GM21576 (cell line): ENCODE results near the gene TOB2.

Experiments used
- ATAC-seq: cut with Tn5 transposase; IDR thresholded peaks from one replicate; pipeline ENCODE4 v1.9.1; 2021; ENCODE audit warnings: mild to moderate bottlenecking, moderate library complexity; ENCODE audit not compliant: unreplicated experiment

TOB2 gene, protein sequence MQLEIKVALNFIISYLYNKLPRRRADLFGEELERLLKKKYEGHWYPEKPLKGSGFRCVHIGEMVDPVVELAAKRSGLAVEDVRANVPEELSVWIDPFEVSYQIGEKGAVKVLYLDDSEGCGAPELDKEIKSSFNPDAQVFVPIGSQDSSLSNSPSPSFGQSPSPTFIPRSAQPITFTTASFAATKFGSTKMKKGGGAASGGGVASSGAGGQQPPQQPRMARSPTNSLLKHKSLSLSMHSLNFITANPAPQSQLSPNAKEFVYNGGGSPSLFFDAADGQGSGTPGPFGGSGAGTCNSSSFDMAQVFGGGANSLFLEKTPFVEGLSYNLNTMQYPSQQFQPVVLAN

DNA sequence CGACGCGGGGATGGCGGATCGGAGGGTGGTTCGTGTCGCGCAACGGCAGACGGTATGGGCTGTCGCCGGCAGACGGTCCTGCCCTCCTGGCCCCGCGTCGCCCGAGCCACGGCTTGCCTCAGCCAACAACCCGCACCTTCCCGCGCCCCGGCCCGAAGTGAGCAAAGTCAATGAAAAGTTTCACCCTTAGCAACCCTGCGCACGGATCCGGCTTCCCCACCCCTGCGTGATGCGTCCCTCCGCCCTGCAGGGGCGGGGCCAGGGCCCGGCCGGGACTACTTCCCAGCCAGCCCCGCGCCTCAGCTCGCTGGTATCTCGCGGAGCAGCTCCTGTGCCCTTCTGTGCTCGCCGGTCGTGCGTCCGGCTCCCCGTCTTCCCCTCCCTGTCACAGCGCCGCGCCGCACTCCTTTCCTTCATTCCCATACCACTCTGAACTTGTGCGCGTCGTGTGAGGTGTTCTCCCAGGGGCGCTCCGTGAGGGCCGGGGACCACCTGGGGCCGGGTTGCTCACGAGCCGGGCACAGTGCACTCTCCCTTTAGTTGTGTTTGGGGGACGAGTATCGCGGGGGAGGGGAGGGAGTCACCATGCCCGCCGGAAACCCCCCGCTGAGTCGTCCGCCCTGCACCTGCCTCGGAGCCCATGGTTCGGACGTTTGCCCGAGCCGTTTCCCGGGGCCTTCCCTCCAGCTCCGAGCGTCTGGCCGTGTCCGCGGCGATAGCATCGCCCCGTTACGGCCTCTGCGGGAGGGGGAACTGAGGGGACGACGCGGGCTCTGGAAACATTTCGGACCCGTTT is at the start of gene TOB2:
Gene TOB2, minus strand, starts transcription at position 163 of the 796 bp plus-strand sequence. CDS start 9,456 bp downstream, outside the sequence.
- peak; percentile 38 for ATAC-seq

DNA sequence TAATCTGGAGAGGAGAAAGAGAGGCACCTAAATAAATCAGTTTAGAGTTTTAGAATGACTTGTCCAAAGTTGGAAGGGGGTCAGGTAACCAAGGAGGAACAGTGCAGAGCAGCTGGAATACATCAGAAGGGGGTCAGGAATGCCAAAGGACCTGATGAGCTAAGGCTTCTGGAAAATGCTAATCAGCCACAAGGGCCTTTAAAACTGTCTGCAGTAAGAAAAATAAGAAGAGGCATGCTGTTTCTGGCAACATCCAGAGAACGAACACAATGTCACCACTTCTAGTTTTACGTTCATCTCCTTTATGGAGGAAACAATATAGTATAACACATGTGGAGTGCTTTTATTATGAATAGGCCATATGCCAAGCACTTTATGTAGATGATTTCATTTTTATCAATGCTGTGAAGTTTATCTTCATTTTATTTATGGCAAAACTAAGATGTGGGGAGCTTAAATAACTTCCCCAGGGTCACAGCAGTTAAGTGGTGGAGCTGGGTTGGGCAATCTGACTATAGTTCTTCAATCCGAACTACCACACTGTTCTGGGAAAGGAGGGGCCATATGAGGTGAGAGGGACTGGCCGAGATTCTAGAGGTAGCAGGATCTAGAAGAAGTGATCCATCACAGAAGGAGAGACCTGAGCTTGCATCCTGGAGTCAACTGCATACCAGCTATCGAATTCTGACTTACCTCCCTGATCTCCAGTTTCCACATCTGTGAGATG is 44.9 kb upstream of the TOB2 start:
- ATAC-seq: no peak

DNA sequence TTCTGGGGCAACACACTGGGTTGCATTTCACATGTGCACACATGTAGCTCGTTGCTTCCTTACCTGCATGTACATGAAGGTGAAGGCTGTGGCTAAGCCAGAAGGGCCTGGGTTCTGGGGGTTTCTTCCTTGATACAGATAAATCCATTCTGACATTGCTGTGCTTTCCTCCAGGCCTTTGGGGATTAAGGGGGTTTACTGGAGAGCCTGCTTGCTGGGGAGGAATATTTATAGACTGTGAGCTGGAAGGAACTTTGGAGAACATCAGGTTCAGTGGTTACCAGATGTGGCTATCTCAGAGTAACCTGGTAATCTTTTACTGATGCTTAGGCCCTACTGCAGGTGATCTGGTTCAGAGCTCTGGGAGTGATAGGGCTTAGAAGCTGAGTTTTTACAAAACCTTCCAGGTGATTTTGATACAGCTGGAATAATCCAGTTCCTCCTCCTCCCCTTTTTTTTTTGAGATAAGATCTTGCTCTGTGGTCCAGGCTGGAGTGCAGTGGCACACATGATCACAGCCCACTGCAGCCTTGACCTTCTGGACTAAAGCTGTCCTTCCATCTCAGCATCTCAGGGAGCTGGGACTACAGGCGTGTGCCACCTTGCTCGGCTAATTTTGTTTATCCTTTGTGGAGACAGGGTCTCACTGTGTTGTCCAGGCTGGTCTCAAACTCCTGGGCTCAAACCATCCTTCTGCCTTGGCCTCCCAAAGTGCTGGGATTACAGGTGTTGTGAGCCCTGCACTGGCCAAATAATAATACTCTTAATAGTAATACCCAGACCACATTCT is 42.2 kb upstream of the TOB2 start:
- no peak for ATAC-seq

- ATAC-seq: no peak
These were observed 41.5 kb upstream of the TOB2 start for GRCh38 chr22:41488076-41488475.

DNA sequence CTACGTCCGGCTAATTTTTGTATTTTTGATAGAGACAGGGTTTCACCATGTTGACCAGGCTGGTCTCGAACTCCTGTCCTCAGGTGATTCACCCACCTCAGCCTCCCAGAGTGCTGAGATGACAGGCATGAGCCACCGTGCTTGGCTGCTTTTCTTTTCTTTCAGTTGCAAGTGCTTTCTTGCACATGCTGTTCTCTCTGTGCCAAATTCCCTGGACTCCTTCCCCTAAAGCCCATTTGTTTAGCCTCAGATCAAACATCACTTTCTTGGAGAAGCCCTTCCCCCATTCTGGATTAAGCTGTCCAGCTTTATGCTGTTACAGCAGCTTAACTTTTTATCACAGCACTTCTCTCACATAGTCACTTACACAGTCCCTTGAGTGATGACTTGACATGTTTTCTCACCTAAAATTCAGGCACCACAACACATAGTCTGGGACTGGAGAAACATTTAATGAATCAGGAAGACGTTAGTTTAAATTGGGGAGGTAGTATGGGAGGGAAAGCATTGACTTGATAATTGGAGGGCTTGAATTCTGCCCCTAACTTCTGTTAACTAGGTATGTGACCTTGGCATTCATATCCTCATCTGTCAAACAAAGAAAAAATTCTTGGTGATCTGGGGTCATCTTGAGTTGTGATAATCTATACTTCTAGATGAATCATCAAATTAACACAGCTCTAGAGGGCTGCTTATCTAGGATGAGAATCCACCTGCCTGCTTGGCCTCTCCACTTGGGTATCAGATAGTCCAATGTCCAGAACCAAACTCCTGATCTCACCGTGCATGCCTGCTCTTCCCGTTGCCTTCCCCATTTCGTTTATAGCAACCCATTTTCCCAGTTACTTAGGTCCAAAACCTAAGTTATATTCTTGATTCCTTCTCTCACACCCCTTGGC is 40.7 kb upstream of the TOB2 start:
- ATAC-seq: no peak

- no peak for ATAC-seq
These were observed 38.4 kb upstream of the TOB2 start for GRCh38 chr22:41485033-41485432.

DNA sequence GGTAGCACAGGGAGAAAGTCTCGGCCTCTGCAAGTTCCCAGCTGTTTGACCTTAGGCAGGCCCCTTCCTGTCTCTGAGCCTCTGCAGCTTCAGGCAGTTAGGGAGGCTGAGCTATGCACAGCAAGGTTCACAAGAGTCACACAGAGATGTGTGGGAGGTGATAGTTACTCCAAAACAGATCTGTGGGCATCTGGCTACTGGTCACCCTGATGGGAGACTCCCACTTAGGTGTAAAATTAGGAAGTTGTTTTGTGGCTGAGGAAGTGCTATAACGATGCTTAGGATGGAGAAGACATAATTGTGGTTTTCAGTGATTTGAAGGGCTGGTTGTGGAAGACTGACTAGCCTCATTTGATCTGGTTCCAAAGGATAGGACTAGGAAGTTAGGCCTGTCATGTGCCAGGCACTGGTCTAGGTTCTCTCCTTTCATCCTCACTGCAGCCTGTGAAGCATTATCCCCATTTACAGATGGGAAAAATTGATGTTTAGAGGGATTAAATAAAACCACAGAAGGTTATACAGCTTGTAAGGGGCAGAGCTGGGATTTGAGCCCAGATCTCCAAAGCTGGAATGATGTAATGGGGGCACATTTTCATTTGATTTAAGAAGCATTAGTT is 35.8 kb upstream of the TOB2 start:
- ATAC-seq: no peak

GRCh38 chr22:41481925-41482318 is 35.3 kb upstream of the TOB2 start:
- no peak for ATAC-seq

DNA sequence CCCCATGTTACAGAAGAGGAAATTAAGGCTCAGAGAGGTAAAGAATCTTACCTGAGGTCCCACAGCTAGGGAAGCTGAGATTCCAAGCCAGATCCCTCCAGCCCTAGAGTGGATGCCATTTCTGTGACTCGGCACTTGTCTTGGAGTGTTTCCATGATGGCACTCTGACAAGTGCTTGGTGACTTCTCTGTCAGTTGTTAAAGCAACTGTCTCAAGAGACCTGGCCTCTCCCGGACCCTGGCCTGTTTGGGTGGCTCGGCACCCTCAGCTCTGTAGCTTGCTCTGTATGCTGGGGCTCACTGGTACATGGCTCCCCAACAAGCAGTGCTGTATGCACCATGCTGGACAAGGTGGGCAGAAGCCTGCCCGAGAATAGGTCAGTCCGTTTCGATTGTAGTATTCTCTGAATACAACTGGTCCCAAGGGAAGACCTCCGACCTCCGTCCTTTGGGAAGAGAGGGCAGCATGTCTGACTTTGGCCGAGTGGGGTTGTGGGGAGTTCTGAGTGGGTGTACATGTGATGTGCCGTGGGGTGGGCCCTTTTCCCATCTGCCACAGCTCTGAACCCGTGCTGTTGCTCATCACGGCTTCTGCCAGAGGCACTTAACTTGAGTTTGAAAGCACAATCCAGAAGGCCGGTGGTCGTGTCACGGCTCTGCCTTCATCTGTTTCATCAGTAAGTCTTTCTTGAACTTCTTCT is 34.7 kb upstream of the TOB2 start:
- no peak for ATAC-seq

GRCh38 chr22:41480397-41480735 is 33.8 kb upstream of the TOB2 start:
- ATAC-seq: no peak

DNA sequence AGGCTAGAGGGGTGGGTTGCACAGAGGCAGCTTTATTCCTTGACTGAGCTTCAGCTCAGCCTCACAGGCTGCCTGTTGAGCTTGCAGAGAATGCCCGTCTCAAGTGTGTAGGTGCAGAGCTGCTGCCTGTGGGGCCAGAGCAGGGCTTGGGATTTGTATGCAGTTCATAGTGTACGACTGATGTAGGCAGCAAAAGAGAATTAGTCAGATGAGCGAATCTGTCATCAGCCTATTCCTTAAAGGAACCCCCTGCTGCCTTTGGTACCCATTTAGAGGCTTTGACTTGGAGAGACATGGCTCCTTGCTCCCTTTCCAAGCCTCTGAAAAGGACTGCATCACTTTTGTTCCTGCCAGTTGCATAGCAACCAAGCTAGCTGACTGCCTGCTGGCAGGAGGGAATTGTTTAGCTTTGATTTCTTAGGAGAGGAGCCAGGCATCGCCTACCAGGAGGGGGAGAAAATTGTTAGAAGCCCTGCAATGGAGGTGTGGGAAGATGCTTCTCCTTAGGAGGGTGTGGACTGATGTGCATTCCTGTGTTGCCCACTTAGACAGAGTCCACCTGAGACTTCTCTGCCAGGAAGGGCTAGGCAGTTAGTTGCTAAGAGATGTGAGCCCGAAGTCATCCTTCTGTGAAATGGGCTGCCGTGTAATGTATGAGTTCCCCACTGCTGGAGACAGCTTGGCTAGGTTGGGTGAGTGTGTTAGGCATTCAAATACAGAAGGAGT is 33.2 kb upstream of the TOB2 start:
- no peak for ATAC-seq

GRCh38 chr22:41478891-41479521 is 32.4 kb upstream of the TOB2 start:
- no peak for ATAC-seq

GRCh38 chr22:41478473-41478872 is 31.9 kb upstream of the TOB2 start:
- no peak for ATAC-seq

DNA sequence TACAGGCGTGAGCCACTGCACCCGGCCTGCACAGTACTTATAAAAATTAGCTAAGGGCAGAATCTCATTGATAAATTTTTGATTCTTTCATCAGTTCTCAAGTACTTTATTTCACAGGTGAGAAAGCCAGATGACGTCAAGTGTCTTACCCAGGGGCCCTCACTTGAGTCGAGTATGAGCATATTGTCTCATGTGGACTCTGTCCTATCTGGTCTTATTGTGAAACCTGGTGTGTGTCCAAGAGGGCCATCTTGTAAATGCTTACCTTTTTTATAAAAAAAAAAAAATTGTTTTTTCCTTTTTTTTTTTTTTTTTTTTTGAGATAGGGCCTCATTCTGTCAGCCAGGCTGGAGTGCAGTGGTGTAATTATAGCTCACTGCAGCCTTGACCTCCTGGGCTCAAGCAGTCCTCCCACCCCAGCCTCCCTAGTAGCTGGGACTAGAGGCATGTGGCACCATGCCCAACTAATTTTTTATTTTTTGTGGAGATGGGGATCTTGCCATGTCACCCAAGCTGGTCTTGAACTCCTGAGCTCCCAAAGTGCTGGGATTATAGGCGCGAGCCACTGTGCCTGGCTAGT is 28.4 kb upstream of the TOB2 start:
- no peak for ATAC-seq

DNA sequence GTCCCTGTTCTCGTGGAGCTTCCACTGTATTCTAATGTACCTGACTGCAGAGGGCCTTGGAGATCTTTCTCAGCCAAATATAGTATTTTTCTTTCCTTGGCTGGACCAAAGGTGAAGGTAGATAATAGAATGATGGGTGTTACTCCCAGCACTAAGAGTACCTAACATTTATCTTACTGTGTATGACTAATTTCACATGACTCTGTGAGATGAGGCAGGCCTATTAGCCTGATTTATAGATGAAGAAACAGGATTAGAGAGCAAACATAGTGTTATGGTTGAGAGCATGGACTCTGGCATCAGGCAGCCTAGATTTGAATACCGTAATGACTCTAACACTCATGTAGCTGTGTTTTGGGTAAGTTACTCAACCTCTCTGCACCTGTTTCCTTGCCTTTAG is 25.0 kb upstream of the TOB2 start:
- no peak for ATAC-seq

- no peak for ATAC-seq
These were observed 24.3 kb upstream of the TOB2 start for GRCh38 chr22:41470886-41471285.

DNA sequence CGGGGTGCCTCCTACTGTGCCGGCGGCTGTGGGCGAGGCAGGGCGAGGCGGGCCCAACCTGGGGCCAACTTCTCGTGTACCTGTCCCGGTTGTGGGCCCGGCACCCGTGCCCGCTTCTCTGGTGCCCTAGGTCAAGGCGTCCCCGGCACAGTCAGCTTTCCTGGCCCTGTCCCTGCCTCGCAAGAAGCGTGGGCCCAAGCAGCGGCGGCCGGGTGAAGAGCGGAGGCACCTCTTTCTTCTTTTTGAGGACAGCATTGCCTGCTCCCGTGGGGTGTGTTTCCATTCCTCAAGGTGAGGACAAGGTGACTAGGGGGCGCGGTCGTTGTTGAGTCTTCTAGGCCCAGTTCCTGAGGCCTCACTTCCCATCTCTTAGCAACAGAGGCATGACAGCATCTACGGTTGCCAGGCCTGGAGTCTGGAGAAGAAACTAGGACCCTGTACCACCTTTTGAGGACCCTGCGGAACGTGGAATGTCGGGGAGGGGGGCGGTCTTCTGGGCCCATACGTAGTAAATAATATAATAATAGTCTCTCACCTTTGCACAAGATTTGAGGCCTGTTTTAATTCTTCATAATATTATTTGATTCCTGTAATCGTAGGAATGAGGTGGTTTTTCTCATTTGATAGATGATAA is 22.7 kb upstream of the TOB2 start:
- ATAC-seq: peak; percentile 21
